Lower leg skin (tissue), 3 donors: ENCODE measurements around the gene BCL2L12.

Experiments
- CTCF ChIP-seq, 3 donors: fragments of 450-650 bp; IDR thresholded peaks; one replicate each; pipeline ENCODE4 v1.5.1; 2016; ENCODE audit warnings: antibody characterized with exemption in 3 of 3, mild to moderate bottlenecking in 3 of 3, moderate library complexity in 2 of 3
- POLR2A ChIP-seq, 2 donors: fragments of 450-650 bp; IDR thresholded peaks; one replicate each; pipeline ENCODE4 v1.6.1; 2016 to 2017; ENCODE audit warnings: antibody characterized with exemption in 2 of 2, mild to moderate bottlenecking in 1 of 2, moderate library complexity in 1 of 2

GRCh38 chr19:49616532-49616931 is 49.2 kb upstream of the BCL2L12 start:
- TF ChIP-seq CTCF (IDR thresholded peaks at IDR 0.05) (no peak), POLR2A (IDR thresholded peaks at IDR 0.05) (no peak)
